Fibroblast of lung (primary cell): ENCODE results near the gene LAMA4. TPM values are rescaled to one million over a fixed set of nuclear protein-coding genes. Genes with fewer than 3 reads are reported as not detected.

Experiments
- DNase-seq, 2 donors: peaks; one replicate each; pipeline versions ENCODE4 v3.0.0 to v3.0.0-alpha.2; 2010; ENCODE audit warnings: low read depth in 2 of 2
- H2AFZ ChIP-seq: 2 replicates; pipeline ENCODE4 v1.5.1; 2012; ENCODE audit warnings: low read length, control low read depth, inconsistent platforms
- H3K27ac ChIP-seq: 2 replicates; pipeline ENCODE4 v1.5.1; 2011; ENCODE audit warnings: low read length, control low read depth; ENCODE audit not compliant: insufficient read depth
- H3K27me3 ChIP-seq: 2 replicates; pipeline ENCODE4 v1.5.1; 2011; ENCODE audit warnings: mild to moderate bottlenecking, low read length; ENCODE audit not compliant: control insufficient read depth, insufficient read depth
- H3K36me3 ChIP-seq: 2 replicates; pipeline ENCODE4 v1.5.1; 2011; ENCODE audit warnings: low read length; ENCODE audit not compliant: control insufficient read depth, insufficient read depth
- H3K4me1 ChIP-seq: 2 replicates; pipeline ENCODE4 v1.5.1; 2011; ENCODE audit warnings: low read length; ENCODE audit not compliant: control insufficient read depth, insufficient read depth; ENCODE audit errors: extremely low read depth
- H3K4me2 ChIP-seq: 2 replicates; pipeline ENCODE4 v1.5.1; 2011; ENCODE audit warnings: low read length, control low read depth; ENCODE audit not compliant: insufficient read depth; ENCODE audit errors: extremely low read depth
- H3K4me3 ChIP-seq, 4 experiments: fragments of 200-600 bp in 1 of 4; sonication (generic) in 1 of 4; replicated peaks in 1 of 4; 2 replicates each; pipeline ENCODE4 v1.5.1; 2011 to 2016; ENCODE audit warnings: low read length in 4 of 4, low read depth in 3 of 4, mild to moderate bottlenecking in 3 of 4, control low read depth in 2 of 4, inconsistent platforms in 1 of 4, mixed read lengths in 1 of 4; ENCODE audit not compliant: insufficient read depth in 1 of 4; ENCODE audit errors: control extremely low read depth in 1 of 4
- H3K79me2 ChIP-seq: 2 replicates; pipeline ENCODE4 v1.5.1; 2012; ENCODE audit warnings: mild to moderate bottlenecking, low read length, inconsistent platforms; ENCODE audit not compliant: control insufficient read depth, insufficient read depth
- H3K9ac ChIP-seq: 2 replicates; pipeline ENCODE4 v1.5.1; 2011; ENCODE audit warnings: mild to moderate bottlenecking, low read length, control low read depth; ENCODE audit not compliant: insufficient read depth
- H3K9me3 ChIP-seq: 2 replicates; pipeline ENCODE4 v1.5.1; 2012; ENCODE audit warnings: low read depth, low read length; ENCODE audit not compliant: control insufficient read depth, insufficient read depth
- H4K20me1 ChIP-seq: 2 replicates; pipeline ENCODE4 v1.5.1; 2011; ENCODE audit warnings: low read length; ENCODE audit not compliant: control insufficient read depth, insufficient read depth; ENCODE audit errors: extremely low read depth
- CTCF ChIP-seq, 2 donors: IDR thresholded peaks in 1 of 2; conservative IDR thresholded peaks in 1 of 2; 1 replicate in 1 of 2; 2 replicates in 1 of 2; pipeline ENCODE4 v1.5.1; 2011 to 2012; ENCODE audit warnings: low read length in 2 of 2, control low read depth in 1 of 2, inconsistent platforms in 1 of 2, low read depth in 1 of 2, mild to moderate bottlenecking in 1 of 2
- EZH2 ChIP-seq: IDR thresholded peaks from 2 replicates; pipeline ENCODE4 v1.5.1; 2012; ENCODE audit warnings: low read length, control low read depth, mild to moderate bottlenecking; ENCODE audit errors: missing control alignments
- polyA plus RNA-seq, 2 donors: library from polyadenylated mRNA; depleted of rRNA in 1 of 2; stranded (reverse) in 1 of 2; unstranded in 1 of 2; fragments of >200 nt; gene quantifications; 2 replicates each; pipeline ENCODE4 v1.2.1, GENCODE V29; 2011 to 2012; ENCODE audit warnings: missing spikeins in 1 of 2
- total RNA-seq: library from RNA; depleted of rRNA; stranded (reverse); fragments of >200 nt; gene quantifications from 2 replicates; pipeline ENCODE4 v1.2.1, GENCODE V29; 2014

Gene LAMA4
- total and polyA plus RNA-seq, 2 donors (not counting 1 experiment from before 2014, with no cell fraction given) = 636 to 662 TPM

GRCh38 chr6:112237595-112237994, 16.8 kb downstream of the LAMA4 start:
- DNase-seq = peak; percentile 92 to 100
- Histone ChIP-seq H3K27ac (peak overlapping the region; percentile 79), H3K79me2 (peaks cover 60% of the 10 kb centered on the region), H3K9ac (no peak overlapping the region), H3K4me3 (no peak overlapping the region), H3K27me3 (no peaks in the 10 kb centered on the region), H3K4me2 (peak overlapping the region; percentile 19), H2AFZ (no peak overlapping the region), H4K20me1 (no peaks in the 10 kb centered on the region), H3K4me1 (peaks cover 41% of the 10 kb centered on the region), H3K9me3 (no peaks in the 10 kb centered on the region), H3K36me3 (peaks cover 1% of the 10 kb centered on the region)
- TF ChIP-seq EZH2 (no peak), CTCF (conservative IDR thresholded peaks at IDR 0.05 in 1 of 2, IDR thresholded peaks at IDR 0.05 in 1 of 2; ENCODE audit: low read depth in 1 of 2, low read length in 2 of 2) (no peak)

- H3K79me2 ChIP-seq = peaks cover 55% of the 10 kb centered on the region
- H3K4me1 ChIP-seq = peaks cover 40% of the 10 kb centered on the region
Measured at GRCh38 chr6:112237066-112237465, 17.3 kb downstream of the LAMA4 start.

GRCh38 chr6:112235956-112236355, 18.4 kb downstream of the LAMA4 start:
- H3K36me3 ChIP-seq = no peaks in the 10 kb centered on the region
- no peak overlapping the region for H3K4me2 ChIP-seq
- peak; percentile 78 to 81 for DNase-seq
- peaks cover 54% of the 10 kb centered on the region for H3K79me2 ChIP-seq
- no peaks in the 10 kb centered on the region for H3K9me3 ChIP-seq
- no peak overlapping the region for H3K4me3 ChIP-seq
- H3K27ac ChIP-seq = peak overlapping the region; percentile 79
- H3K4me1 ChIP-seq = peaks cover 44% of the 10 kb centered on the region
- H3K9ac ChIP-seq = no peak overlapping the region
- no peaks in the 10 kb centered on the region for H3K27me3 ChIP-seq
- no peak for TF ChIP-seq CTCF (conservative IDR thresholded peaks at IDR 0.05 in 1 of 2, IDR thresholded peaks at IDR 0.05 in 1 of 2; ENCODE audit: low read depth in 1 of 2, low read length in 2 of 2)
- TF ChIP-seq EZH2 = no peak
- no peak overlapping the region for H2AFZ ChIP-seq
- no peaks in the 10 kb centered on the region for H4K20me1 ChIP-seq

More at GRCh38 chr6:112237066-112237465, 17.3 kb downstream of the LAMA4 start:
- Histone ChIP-seq H4K20me1 (no peaks in the 10 kb centered on the region), H3K27ac (peak overlapping the region; percentile 79), H3K9me3 (no peaks in the 10 kb centered on the region), H3K36me3 (no peaks in the 10 kb centered on the region), H2AFZ (no peak overlapping the region), H3K4me3 (no peak overlapping the region), H3K27me3 (no peaks in the 10 kb centered on the region), H3K9ac (no peak overlapping the region), H3K4me2 (no peak overlapping the region)
- TF ChIP-seq CTCF (conservative IDR thresholded peaks at IDR 0.05 in 1 of 2, IDR thresholded peaks at IDR 0.05 in 1 of 2; ENCODE audit: low read depth in 1 of 2, low read length in 2 of 2) = no peak
- no peak for TF ChIP-seq EZH2
- no peak for DNase-seq
